DND-41 (cell line): ENCODE results near the gene RAB3B.

Source experiments
- ATAC-seq: fragments of 200-7000 bp; cut with Tn5 transposase; 3 replicates; pipeline ENCODE4 v1.9.1; 2021; ENCODE audit warnings: low read depth; ENCODE audit not compliant: insufficient read depth
- DNase-seq: peaks from one replicate; pipeline ENCODE4 v3.0.0-alpha.2; 2020
- H2AFZ ChIP-seq: 2 replicates; pipeline ENCODE4 v1.6.0; 2012; ENCODE audit warnings: low read depth, low read length
- H3K27ac ChIP-seq: 2 replicates; pipeline ENCODE4 v1.5.1; 2012; ENCODE audit warnings: low read length, inconsistent platforms
- H3K27me3 ChIP-seq: fragments of 200-600 bp; sonication (generic); 2 replicates; pipeline ENCODE4 v1.6.0; 2012; ENCODE audit warnings: low read length, mild to moderate bottlenecking, inconsistent platforms; ENCODE audit not compliant: insufficient read depth, poor library complexity
- H3K36me3 ChIP-seq: 2 replicates; pipeline ENCODE4 v1.5.1; 2012; ENCODE audit warnings: low read length, inconsistent platforms; ENCODE audit not compliant: insufficient read depth
- H3K4me1 ChIP-seq: 2 replicates; pipeline ENCODE4 v1.5.1; 2012; ENCODE audit warnings: mild to moderate bottlenecking, low read length; ENCODE audit not compliant: insufficient read depth
- H3K4me2 ChIP-seq: 2 replicates; pipeline ENCODE4 v1.6.0; 2012; ENCODE audit warnings: mild to moderate bottlenecking, moderate library complexity, low read length, inconsistent platforms; ENCODE audit not compliant: insufficient read depth
- H3K4me3 ChIP-seq, 2 experiments: fragments of 200-600 bp in 1 of 2; shearing (Covaris generic) in 1 of 2; 2 replicates each; pipeline ENCODE4 v1.5.1; 2012 to 2016; ENCODE audit warnings: inconsistent platforms in 2 of 2, low read length in 2 of 2, mild to moderate bottlenecking in 2 of 2, low read depth in 1 of 2, moderate library complexity in 1 of 2
- H3K79me2 ChIP-seq: 2 replicates; pipeline ENCODE4 v1.6.0; 2012; ENCODE audit warnings: low read length, inconsistent platforms; ENCODE audit not compliant: insufficient read depth
- H3K9ac ChIP-seq: 2 replicates; pipeline ENCODE4 v1.6.0; 2012; ENCODE audit warnings: low read depth, mild to moderate bottlenecking, inconsistent platforms, low read length, moderate library complexity
- H3K9me3 ChIP-seq: 2 replicates; pipeline ENCODE4 v1.5.1; 2012; ENCODE audit warnings: low read length, moderate library complexity, mild to moderate bottlenecking, inconsistent platforms; ENCODE audit not compliant: insufficient read depth, severe bottlenecking
- H4K20me1 ChIP-seq: 2 replicates; pipeline ENCODE4 v1.6.0; 2012; ENCODE audit warnings: low read length; ENCODE audit not compliant: insufficient read depth
- EZH2 ChIP-seq: IDR thresholded peaks from 3 replicates; pipeline ENCODE4 v1.6.1; 2012; ENCODE audit warnings: borderline replicate concordance, low read depth, mild to moderate bottlenecking, moderate library complexity, low read length, inconsistent platforms; ENCODE audit not compliant: severe bottlenecking
- TF ChIP-seq, protein P1 (sequence below): IDR thresholded peaks from 2 replicates; pipeline ENCODE4 v1.5.1; 2012; ENCODE audit warnings: borderline replicate concordance, low read length, moderate library complexity, mild to moderate bottlenecking; ENCODE audit not compliant: poor library complexity, severe bottlenecking; ENCODE audit errors: extremely low read depth

Gene RAB3B

DNA sequence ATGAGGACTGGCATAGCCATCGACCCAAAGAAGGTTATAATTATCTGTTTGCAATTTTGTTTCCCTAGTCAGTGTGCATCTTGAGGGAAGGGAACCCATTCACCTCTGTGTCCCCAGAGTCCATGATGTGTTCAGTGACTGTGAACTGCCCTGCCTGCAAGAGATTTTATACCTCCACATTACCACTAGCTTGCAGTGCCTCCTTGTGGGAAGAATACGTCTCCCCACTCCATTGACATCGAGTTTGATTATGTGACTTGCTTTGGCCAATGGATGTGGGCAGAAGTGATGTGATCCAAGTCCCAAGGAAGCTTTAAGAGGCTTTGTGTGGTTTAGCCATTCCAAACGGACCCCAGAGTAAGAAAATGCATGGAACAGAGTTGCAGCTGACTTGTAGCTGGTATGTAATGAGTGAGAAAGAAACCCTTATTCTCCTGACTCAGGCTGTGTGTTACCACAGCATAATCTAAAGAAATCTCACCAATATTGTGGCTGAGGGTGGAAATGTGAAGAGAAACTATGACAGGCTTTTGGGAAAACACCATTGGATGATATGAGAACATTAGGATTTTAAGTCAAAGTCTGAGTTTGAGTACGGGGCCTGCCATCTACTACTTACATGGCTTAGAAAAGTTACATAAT, 64.2 kb downstream of the RAB3B start:
- H3K27me3 ChIP-seq, result peaks cover 16% of the 10 kb centered on the region
- DNase-seq (no peak), ATAC-seq (0 out of 3 replicates have a peak, but pooled peaks have one; percentile 35)
- H3K36me3 ChIP-seq, result no peaks in the 10 kb centered on the region
- H3K4me3 ChIP-seq, result no peak overlapping the region
- no peak for TF ChIP-seq EZH2
- TF ChIP-seq, protein P1, sequence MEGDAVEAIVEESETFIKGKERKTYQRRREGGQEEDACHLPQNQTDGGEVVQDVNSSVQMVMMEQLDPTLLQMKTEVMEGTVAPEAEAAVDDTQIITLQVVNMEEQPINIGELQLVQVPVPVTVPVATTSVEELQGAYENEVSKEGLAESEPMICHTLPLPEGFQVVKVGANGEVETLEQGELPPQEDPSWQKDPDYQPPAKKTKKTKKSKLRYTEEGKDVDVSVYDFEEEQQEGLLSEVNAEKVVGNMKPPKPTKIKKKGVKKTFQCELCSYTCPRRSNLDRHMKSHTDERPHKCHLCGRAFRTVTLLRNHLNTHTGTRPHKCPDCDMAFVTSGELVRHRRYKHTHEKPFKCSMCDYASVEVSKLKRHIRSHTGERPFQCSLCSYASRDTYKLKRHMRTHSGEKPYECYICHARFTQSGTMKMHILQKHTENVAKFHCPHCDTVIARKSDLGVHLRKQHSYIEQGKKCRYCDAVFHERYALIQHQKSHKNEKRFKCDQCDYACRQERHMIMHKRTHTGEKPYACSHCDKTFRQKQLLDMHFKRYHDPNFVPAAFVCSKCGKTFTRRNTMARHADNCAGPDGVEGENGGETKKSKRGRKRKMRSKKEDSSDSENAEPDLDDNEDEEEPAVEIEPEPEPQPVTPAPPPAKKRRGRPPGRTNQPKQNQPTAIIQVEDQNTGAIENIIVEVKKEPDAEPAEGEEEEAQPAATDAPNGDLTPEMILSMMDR, result peak; percentile 48
- no peak overlapping the region for H3K9ac ChIP-seq
- H3K4me1 ChIP-seq, result no peaks in the 10 kb centered on the region
- H2AFZ ChIP-seq, result no peak overlapping the region
- H3K4me2 ChIP-seq, result no peak overlapping the region
- H3K27ac ChIP-seq, result no peak overlapping the region
- H3K9me3 ChIP-seq, result no peaks in the 10 kb centered on the region
- H3K79me2 ChIP-seq, result no peaks in the 10 kb centered on the region
- H4K20me1 ChIP-seq, result no peaks in the 10 kb centered on the region

DNA sequence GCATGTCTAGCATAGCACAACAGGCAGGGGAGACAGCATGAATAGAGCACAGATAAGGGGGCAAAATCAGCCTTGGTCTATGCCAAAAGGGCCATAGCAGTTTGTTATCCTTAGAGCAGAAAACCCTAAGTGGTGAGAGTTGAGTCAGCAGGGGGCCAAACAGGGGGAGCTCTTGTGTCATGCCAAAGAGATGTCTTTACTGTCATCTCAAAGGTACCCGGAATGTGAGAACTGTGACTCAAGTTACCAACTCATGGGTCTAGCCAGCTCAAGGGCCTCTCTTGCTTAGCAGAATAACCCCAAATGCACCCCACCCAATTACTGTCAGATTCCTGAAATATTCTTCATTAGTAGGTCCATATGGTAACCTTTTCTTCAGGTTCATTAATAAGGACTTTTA, 66.0 kb downstream of the RAB3B start:
- Histone ChIP-seq H3K4me2 (no peak overlapping the region), H3K9ac (no peak overlapping the region), H3K36me3 (no peaks in the 10 kb centered on the region), H3K9me3 (no peaks in the 10 kb centered on the region), H3K27ac (no peak overlapping the region), H2AFZ (no peak overlapping the region), H3K4me1 (no peaks in the 10 kb centered on the region), H3K27me3 (peaks cover 20% of the 10 kb centered on the region), H3K4me3 (no peak overlapping the region), H3K79me2 (no peaks in the 10 kb centered on the region), H4K20me1 (no peaks in the 10 kb centered on the region; the same call in 1 of the 2 replicates)
- no peak for TF ChIP-seq EZH2
- TF ChIP-seq, protein P1, result no peak
- no peak for ATAC-seq
- DNase-seq, result no peak

DNA sequence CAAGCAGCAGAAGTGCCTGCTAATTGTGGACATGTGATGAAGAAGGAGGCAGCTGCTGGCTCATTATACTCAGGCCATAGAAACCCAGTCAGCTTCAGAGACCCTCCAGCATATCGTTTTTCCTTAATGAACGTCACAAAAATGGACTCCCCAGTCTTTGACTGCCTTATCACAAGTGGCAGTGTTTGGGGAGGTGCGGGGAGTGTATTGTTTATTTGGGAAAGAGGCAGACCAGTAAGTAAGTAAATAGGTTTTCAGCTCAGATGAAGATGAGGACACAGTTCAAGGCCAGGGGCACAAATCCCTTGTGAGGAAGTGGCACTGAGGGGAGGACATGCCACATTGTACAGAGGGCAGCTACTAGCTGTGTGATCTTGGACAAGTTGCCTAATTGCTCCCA, 68.5 kb downstream of the RAB3B start:
- H3K9me3 ChIP-seq, result no peaks in the 10 kb centered on the region
- DNase-seq (no peak), ATAC-seq (no peak)
- no peak overlapping the region for H3K27ac ChIP-seq
- no peaks in the 10 kb centered on the region; the same call in 1 of the 2 replicates for H4K20me1 ChIP-seq
- H3K79me2 ChIP-seq, result no peaks in the 10 kb centered on the region
- H2AFZ ChIP-seq, result no peak overlapping the region
- peaks cover 25% of the 10 kb centered on the region for H3K27me3 ChIP-seq
- no peaks in the 10 kb centered on the region for H3K36me3 ChIP-seq
- no peak overlapping the region for H3K4me3 ChIP-seq
- no peak overlapping the region for H3K4me2 ChIP-seq
- no peak overlapping the region for H3K9ac ChIP-seq
- TF ChIP-seq EZH2, result no peak
- TF ChIP-seq, protein P1, result no peak
- no peaks in the 10 kb centered on the region for H3K4me1 ChIP-seq

DNA sequence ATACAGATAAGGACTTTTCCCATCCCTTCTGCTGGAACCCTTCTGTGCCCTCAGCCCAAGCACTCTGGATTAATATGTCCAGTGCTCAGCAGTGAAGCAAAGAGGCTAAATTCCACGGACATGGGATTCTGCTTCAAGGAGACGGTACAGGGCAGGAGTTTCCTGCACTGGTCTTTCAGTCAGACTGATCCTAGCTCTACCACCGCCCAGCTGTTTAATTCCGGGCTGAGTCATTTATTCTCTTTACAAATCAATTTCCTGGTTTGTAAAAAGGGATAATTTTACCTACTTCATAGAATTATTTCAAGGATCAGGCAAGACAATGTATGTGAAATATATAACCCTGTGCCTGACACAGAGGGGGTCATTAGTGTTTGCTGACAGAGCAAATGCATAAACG, 70.4 kb downstream of the RAB3B start:
- Histone ChIP-seq H3K9ac (no peak overlapping the region), H3K9me3 (no peaks in the 10 kb centered on the region), H3K27ac (no peak overlapping the region), H4K20me1 (no peaks in the 10 kb centered on the region; the same call in 1 of the 2 replicates), H3K79me2 (no peaks in the 10 kb centered on the region), H3K4me3 (no peak overlapping the region), H3K4me2 (no peak overlapping the region), H3K36me3 (no peaks in the 10 kb centered on the region), H3K27me3 (peaks cover 26% of the 10 kb centered on the region), H3K4me1 (no peaks in the 10 kb centered on the region), H2AFZ (no peak overlapping the region)
- DNase-seq (no peak), ATAC-seq (no peak)
- TF ChIP-seq, protein P1, result no peak
- no peak for TF ChIP-seq EZH2
